Kidney epithelial cell (primary cell): Measurements from ENCODE around the gene PPP2R3B. TPM values are rescaled to one million over a fixed set of nuclear protein-coding genes. Genes with fewer than 3 reads are reported as not detected.

Experiments used
- DNase-seq: peaks from one replicate; pipeline ENCODE4 v3.0.0-alpha.2; 2010; ENCODE audit warnings: low read depth
- H3K27me3 ChIP-seq: 2 replicates; pipeline ENCODE4 v1.6.0; 2011; ENCODE audit warnings: low read length; ENCODE audit not compliant: control insufficient read depth, insufficient read depth
- H3K36me3 ChIP-seq: 2 replicates; pipeline ENCODE4 v1.5.1; 2011; ENCODE audit warnings: low read length; ENCODE audit not compliant: control insufficient read depth, insufficient read depth
- H3K4me3 ChIP-seq: 2 replicates; pipeline ENCODE4 v1.5.1; 2011; ENCODE audit warnings: low read depth, mild to moderate bottlenecking, control low read depth, low read length
- CTCF ChIP-seq: IDR thresholded peaks from 2 replicates; pipeline ENCODE4 v1.5.1; 2011; ENCODE audit warnings: mild to moderate bottlenecking, moderate library complexity, low read length, control low read depth, inconsistent platforms; ENCODE audit not compliant: insufficient read depth, poor library complexity, severe bottlenecking
- total RNA-seq: library from RNA; depleted of rRNA; stranded (reverse); fragments of >200 nt; gene quantifications from 2 replicates; pipeline ENCODE4 v1.2.3, GENCODE V29; 2015

Gene PPP2R3B
- total RNA-seq, 1 donor from 2014 or later = 17.7 TPM

GRCh38 chrX:413322-414201, 26.9 kb upstream of the PPP2R3B start:
- no peak for DNase-seq
- TF ChIP-seq CTCF = no peak
- no peak overlapping the region for H3K4me3 ChIP-seq
- no peaks in the 10 kb centered on the region for H3K36me3 ChIP-seq
- peaks cover 7% of the 10 kb centered on the region for H3K27me3 ChIP-seq

GRCh38 chrX:410296-410695, 23.6 kb upstream of the PPP2R3B start:
- no peak overlapping the region for H3K4me3 ChIP-seq

GRCh38 chrX:405149-405548, 18.4 kb upstream of the PPP2R3B start:
- no peak for TF ChIP-seq CTCF
- no peaks in the 10 kb centered on the region for H3K27me3 ChIP-seq
- no peak overlapping the region for H3K4me3 ChIP-seq
- DNase-seq = no peak
- H3K36me3 ChIP-seq = no peaks in the 10 kb centered on the region

More at GRCh38 chrX:410296-410695, 23.6 kb upstream of the PPP2R3B start:
- no peak for DNase-seq
- Histone ChIP-seq H3K36me3 (no peaks in the 10 kb centered on the region), H3K27me3 (peaks cover 7% of the 10 kb centered on the region)
- TF ChIP-seq CTCF = no peak

- no peak for DNase-seq
- Histone ChIP-seq H3K27me3 (no peaks in the 10 kb centered on the region), H3K36me3 (no peaks in the 10 kb centered on the region), H3K4me3 (no peak overlapping the region)
- TF ChIP-seq CTCF = no peak
Measured at GRCh38 chrX:404656-405055, 17.9 kb upstream of the PPP2R3B start.

- TF ChIP-seq CTCF = no peak
- Histone ChIP-seq H3K4me3 (no peak overlapping the region), H3K27me3 (no peaks in the 10 kb centered on the region), H3K36me3 (no peaks in the 10 kb centered on the region)
- DNase-seq = no peak
Measured at GRCh38 chrX:402857-403256, 16.1 kb upstream of the PPP2R3B start.

GRCh38 chrX:400258-400657, 13.6 kb upstream of the PPP2R3B start:
- no peak overlapping the region for H3K4me3 ChIP-seq
- H3K27me3 ChIP-seq = no peaks in the 10 kb centered on the region
- no peak for DNase-seq
- TF ChIP-seq CTCF = no peak
- no peaks in the 10 kb centered on the region for H3K36me3 ChIP-seq
